ENCODE results near the gene ARHGEF3. TPM values are rescaled to one million over a fixed set of nuclear protein-coding genes. Genes with fewer than 3 reads are reported as not detected.

The ARHGEF3 gene
- total RNA-seq, 2 donors from 2014 or later: 42.9 to 102 TPM

Other genes with a start within 250 kb of the ARHGEF3 start
- gene CCDC66, start 244.8 kb downstream of the ARHGEF3 start, total RNA-seq: 10 to 100 TPM; 24.9 to 49.2 TPM
- gene TASOR, start 118.7 kb downstream of the ARHGEF3 start, total RNA-seq: 10 to 100 TPM; 50.4 to 56.4 TPM

All from natural killer cell treated with Interleukin-12 subunit alpha and Interleukin-12 subunit beta and Interleukin-15 and Interleukin-18, amount 100 ng/mL, for 72 hours (primary cell).